PC-3 (cell line): ENCODE measurements around the gene SPATA46.

Experiments used
- EZH2 ChIP-seq: fragments of 300-600 bp; sonication (generic); IDR thresholded peaks from one replicate; pipeline ENCODE4 v1.6.1; 2017; ENCODE audit warnings: antibody characterized with exemption, mild to moderate bottlenecking, low read length; ENCODE audit not compliant: unreplicated experiment
- TF ChIP-seq, protein P1 (sequence below): fragments of 300-600 bp; sonication (generic); conservative IDR thresholded peaks from 2 replicates; pipeline ENCODE4 v1.5.1; 2017; ENCODE audit warnings: antibody characterized with exemption, low read depth, mild to moderate bottlenecking, low read length

- TF ChIP-seq, protein P1, sequence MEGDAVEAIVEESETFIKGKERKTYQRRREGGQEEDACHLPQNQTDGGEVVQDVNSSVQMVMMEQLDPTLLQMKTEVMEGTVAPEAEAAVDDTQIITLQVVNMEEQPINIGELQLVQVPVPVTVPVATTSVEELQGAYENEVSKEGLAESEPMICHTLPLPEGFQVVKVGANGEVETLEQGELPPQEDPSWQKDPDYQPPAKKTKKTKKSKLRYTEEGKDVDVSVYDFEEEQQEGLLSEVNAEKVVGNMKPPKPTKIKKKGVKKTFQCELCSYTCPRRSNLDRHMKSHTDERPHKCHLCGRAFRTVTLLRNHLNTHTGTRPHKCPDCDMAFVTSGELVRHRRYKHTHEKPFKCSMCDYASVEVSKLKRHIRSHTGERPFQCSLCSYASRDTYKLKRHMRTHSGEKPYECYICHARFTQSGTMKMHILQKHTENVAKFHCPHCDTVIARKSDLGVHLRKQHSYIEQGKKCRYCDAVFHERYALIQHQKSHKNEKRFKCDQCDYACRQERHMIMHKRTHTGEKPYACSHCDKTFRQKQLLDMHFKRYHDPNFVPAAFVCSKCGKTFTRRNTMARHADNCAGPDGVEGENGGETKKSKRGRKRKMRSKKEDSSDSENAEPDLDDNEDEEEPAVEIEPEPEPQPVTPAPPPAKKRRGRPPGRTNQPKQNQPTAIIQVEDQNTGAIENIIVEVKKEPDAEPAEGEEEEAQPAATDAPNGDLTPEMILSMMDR = no peak
- no peak for TF ChIP-seq EZH2
Measured at GRCh38 chr1:162416215-162416614, 39.6 kb upstream of the SPATA46 start.
